Stimulated activated CD8-positive, alpha-beta memory T cell treated with anti-CD3 and anti-CD28 coated beads, Interleukin-4, amount 100 ng/mL, for 4 hours (primary cell): ENCODE data around the gene SALL4.
"Not testable (repeated sequence)": the region's sequence is repeated elsewhere in the genome, so short reads cannot be mapped to it uniquely, and the experiment has no call there.

Experiments
- DNase-seq, 2 donors: peaks; one replicate each; pipeline ENCODE4 v3.0.0-alpha.2; 2020; ENCODE audit warnings: low read depth in 2 of 2, low spot score in 1 of 2

The SALL4 gene

GRCh38 chr20:51801823-51802123, 548 bp downstream of the SALL4 start:
- DNase-seq = no peak

- DNase-seq = no peak
Observed at GRCh38 chr20:51801122-51801822, 1.0 kb downstream of the SALL4 start.

DNA sequence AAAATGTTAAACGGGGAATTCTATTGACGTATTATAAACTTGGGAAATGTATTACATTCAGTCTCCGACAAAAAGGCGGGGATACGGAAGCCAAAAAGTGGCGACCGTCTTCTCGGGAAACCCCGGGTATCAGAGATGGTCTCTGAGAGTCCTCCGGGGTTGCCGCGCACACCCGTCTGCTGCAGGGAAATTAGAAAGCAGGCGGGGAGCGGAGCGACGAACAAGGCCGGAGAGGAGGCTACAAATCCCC, 1.5 kb downstream of the SALL4 start:
- DNase-seq = no peak

GRCh38 chr20:51800060-51800871, 2.1 kb downstream of the SALL4 start:
- DNase-seq = peak; percentile 12 to 24

GRCh38 chr20:51799401-51799860, 2.9 kb downstream of the SALL4 start:
- DNase-seq = no peak

DNA sequence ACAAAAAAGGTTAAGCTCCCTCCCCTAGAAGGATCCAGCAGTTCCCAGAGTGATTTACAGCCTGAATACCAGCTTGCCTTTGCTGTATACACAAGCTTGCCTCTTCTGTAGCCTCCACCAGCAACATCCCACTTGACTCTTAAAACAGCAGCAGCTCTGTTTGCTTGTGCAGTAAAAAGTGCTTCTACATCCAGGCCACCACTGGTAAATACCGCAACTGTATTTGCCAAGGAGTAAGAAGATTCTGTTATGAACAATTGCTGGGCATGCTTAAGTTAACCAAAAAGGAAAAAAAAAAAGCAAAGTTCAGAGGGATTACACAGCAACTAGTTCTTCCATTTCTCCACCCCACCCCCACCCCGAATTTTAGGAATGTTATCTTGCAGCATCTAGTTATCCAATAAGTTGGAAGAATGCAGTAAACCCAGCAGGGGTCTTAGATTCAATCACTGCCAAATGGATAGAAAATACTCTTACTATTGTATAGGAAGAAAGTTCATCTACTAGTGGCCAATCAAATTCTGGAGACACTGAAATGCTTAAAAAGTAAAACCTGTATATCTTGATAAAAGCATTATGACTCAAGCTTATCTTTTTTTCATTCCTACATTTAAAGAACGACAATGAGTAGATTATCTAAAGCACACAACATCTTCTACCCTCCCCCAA, 4.8 kb downstream of the SALL4 start:
- no peak for DNase-seq

DNA sequence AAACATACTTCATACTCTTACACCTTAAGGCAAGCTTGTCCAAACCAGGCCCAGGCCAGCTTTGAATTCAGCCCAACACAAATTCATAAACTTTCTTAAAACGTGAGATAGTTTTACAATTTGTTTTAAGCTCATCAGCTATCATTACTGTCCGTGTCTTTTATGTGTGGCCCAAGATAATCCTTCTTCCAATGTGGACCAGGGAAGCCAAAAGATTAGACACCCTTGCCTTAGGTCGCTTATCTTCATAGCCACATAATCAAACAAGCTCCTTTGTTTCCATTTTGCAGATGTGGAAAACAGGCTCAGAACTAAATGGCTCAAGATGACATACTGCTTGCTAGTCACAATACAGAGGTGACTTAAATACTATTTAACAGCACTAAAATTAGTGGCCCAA, 6.0 kb downstream of the SALL4 start:
- no peak for DNase-seq

GRCh38 chr20:51792960-51793359, 9.4 kb downstream of the SALL4 start:
- no peak for DNase-seq

GRCh38 chr20:51791626-51792025, 10.7 kb downstream of the SALL4 start:
- DNase-seq = no peak

GRCh38 chr20:51790256-51790655, 12.1 kb downstream of the SALL4 start:
- DNase-seq = no peak

DNA sequence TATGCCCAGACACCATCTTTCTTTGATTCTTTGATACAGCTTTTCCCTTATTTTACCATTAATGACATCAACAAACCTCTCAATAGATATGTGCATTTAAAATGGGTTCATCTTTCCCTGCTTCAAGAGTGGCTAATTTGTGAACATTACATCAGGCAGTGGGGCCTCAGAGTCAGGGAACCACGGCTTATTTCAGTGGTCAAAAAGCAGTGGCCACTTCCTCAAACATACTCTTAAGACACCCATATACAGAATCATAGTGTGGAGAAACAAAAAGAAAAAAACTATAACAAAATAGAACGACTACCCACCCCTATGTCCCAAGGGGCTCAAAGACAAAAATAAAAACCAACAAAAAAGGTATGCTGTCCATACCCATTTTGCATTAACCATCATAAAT, 12.9 kb downstream of the SALL4 start:
- no peak for DNase-seq

GRCh38 chr20:51788822-51789221, 13.5 kb downstream of the SALL4 start:
- no peak for DNase-seq

DNA sequence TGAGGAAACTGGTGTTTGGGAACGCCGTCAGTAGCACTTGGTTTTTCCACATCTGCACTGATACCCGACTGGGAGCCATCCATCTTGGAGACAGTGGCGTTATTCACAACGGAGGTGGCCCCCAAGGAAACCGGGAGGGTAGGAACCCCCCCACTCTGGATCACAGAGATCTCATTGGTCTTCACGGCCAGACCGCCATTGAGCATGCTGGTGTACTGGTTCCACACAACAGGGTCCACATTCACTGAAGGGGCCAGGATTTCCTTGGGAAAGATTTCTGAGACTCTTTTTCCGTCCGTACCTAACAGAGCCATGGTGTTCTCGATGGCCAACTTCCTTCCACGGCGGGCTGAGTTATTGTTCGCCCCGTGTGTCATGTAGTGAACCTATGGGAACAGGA, 18.0 kb downstream of the SALL4 start:
- DNase-seq = no peak

DNA sequence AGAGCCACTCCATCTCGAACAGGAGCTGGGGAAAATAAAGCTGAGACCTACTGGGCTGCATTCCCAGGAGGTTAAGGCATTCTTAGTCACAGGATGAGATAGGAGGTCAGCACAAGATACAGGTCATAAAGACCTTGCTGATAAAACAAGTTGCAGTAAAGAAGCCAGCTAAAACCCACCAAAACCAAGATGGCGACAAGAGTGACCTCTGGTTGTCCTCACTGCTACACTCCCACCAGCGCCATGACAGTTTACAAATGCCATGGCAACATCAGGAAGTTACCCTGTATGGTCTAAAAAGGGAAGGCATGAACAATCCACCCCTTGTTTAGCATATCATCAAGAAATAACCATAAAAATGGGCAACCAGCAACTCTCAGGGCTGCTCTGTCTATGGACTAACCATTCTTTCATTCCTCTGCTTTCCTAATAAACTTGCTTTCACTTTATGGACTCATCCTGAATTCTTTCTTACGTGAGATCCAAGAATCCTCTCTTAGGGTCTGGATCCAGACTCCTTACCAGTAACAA, 24.0 kb downstream of the SALL4 start:
- DNase-seq = not testable (repeated sequence)

GRCh38 chr20:51775241-51775640, 27.1 kb downstream of the SALL4 start:
- no peak for DNase-seq

- no peak for DNase-seq
Observed at GRCh38 chr20:51772236-51772635, 30.1 kb downstream of the SALL4 start.

GRCh38 chr20:51769976-51770615, 32.2 kb downstream of the SALL4 start:
- no peak for DNase-seq

GRCh38 chr20:51768759-51769517, 33.4 kb downstream of the SALL4 start:
- DNase-seq = no peak

GRCh38 chr20:51767867-51768758, 34.2 kb downstream of the SALL4 start, which contains the start of gene ATP9A:
Gene ATP9A, minus strand, starts transcription at chr20:51768390. Its CDS starts 21 bp downstream, at chr20:51768369.
- DNase-seq = no peak
